ENCODE results near the gene LUZP4.

- no peak for TF ChIP-seq CTCF (IDR thresholded peaks at IDR 0.05; ENCODE audit: low read depth, low read length, poor library complexity, severe bottlenecking)
- TF ChIP-seq EZH2phosphoT487 (IDR thresholded peaks at IDR 0.05; ENCODE audit: borderline replicate concordance, low read length): no peak
Measured at GRCh38 chrX:115322375-115322774, 32.9 kb downstream of the LUZP4 start.
